Activated B cell treated with CpG ODN at 0.5 μM for 24 hours (primary cell): Measurements from ENCODE around the gene MRPL54. TPM values are rescaled to one million over a fixed set of nuclear protein-coding genes. Genes with fewer than 3 reads are reported as not detected.

Experiments used
- ATAC-seq: fragments of 200-7000 bp; cut with Tn5 transposase; one replicate; pipeline ENCODE4 v1.10.0; 2021; ENCODE audit warnings: low read depth, mild to moderate bottlenecking, moderate library complexity
- CTCF ChIA-PET: fragments of 350-600 bp; sonication (Branson Sonifier 250); formaldehyde crosslinking; loops from one replicate; lab custom pipeline; 2021; ENCODE audit warnings: antibody characterized with exemption; lab: Charles Lee
- POLR2A ChIA-PET: fragments of 350-600 bp; sonication (Branson Sonifier 250); formaldehyde crosslinking; loops from one replicate; lab custom pipeline; 2021; ENCODE audit warnings: antibody characterized with exemption; lab: Charles Lee
- DNase-seq: peaks from one replicate; pipeline ENCODE4 v3.0.0; 2022
- H3K27ac Mint-ChIP-seq: one replicate; pipeline ENCODE4 v1.8.0; 2020; ENCODE audit warnings: mixed read lengths
- H3K27me3 Mint-ChIP-seq: one replicate; pipeline ENCODE4 v1.8.0; 2021; ENCODE audit warnings: mixed read lengths
- H3K36me3 Mint-ChIP-seq: one replicate; pipeline ENCODE4 v1.8.0; 2021; ENCODE audit warnings: low read depth, mixed read lengths
- H3K4me1 Mint-ChIP-seq: one replicate; pipeline ENCODE4 v1.8.0; 2021; ENCODE audit warnings: mixed read lengths
- H3K4me3 Mint-ChIP-seq: one replicate; pipeline ENCODE4 v1.8.0; 2020; ENCODE audit warnings: mild to moderate bottlenecking, mixed read lengths
- H3K9me3 Mint-ChIP-seq: one replicate; pipeline ENCODE4 v1.8.0; 2020; ENCODE audit warnings: mixed read lengths
- intact Hi-C: fragments of 100-400 bp; cut with micrococcal nuclease; formaldehyde crosslinking; loops from one replicate; pipeline ENCODE4 v1.15.1; 2024
- total RNA-seq: library from RNA; stranded (reverse); gene quantifications from 2 replicates; pipeline ENCODE4 v1.2.3, GENCODE V29; 2022
- TF ChIP-seq, protein P1 (sequence below): fragments of 200-600 bp; IDR thresholded peaks from one replicate; pipeline ENCODE4 v1.8.0; 2022; ENCODE audit warnings: antibody characterized with exemption, mild to moderate bottlenecking

The MRPL54 gene
- total RNA-seq, 1 donor from 2014 or later, result 81.2 TPM

DNA sequence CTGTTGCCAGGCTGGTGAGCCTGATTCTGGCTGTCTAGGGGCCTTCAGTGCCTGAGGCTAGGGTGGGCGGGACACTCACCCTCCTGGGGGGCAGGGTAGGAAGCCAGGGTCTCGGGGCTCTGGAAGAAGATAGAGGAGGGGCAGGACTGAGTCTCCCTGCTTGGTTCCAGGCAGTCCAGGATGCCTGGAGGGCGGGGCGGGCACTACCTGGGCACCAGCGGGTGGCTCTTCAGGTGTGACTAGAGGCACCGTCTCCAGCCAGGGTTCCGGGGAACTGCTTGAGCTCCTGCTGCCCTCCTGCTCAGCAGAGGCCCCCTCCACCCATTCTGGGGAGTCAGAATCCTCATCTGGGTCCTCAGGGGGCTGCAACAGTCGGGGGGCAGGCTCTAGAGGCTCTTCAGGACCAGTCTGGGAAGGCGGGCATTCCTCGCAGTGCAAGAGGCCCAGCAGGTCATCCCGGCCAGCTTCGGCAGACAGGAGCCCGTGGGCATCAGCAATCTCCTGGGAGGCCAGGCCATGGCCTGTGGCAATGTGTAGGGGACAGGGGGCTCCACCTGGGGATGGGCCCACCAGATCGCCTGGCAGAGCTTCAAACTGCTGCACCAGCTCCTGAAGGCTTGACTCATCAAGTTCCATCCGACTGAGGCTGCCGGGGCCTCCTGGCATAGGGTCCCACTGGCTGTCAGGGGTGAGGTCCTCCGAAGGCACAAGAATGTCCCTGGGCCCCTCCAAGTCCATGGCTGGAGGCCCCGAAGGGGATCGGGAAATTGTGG lies 2.8 kb upstream of the MRPL54 start:
- H3K4me1 Mint-ChIP-seq, result peaks cover 38% of the 10 kb centered on the region

DNA sequence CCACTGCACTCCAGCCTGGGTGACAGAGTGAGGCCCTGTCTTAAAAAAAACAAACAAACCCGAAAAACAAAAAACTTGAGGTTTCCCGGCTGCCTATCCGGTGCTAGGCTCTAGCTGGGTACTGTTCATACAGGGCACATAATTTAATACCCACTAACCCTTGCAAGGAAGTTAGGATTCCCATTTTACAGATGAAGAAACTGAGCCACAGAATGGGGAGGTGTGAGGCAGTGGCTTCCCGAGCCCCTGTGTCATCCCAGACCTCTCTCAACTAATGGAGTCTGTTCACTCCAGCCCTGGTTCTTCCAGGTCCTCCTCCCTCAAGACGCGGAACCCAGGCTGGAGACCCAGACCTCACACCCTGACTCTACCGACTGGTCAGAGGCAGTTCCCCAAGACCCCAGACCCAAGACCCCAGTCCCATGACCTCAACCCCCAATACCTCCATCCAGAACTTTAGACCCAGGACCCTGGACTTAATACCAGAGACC lies 1.6 kb upstream of the MRPL54 start:
- intact Hi-C loops, result loop anchor here (1.0 to 5.0 kb wide), 11 partner anchors 40 to 1921 kb away; partner anchors contain the start of genes CHAF1A, DAPK3, DPP9 and FZR1
- H3K36me3 Mint-ChIP-seq, result peaks cover 41% of the 10 kb centered on the region
- ChIA-PET POLR2A (interaction anchor here (0.6 to 4.0 kb wide), 8 partner anchors 51 to 1292 kb away, joined by 6 to 84 read pairs (median 10); partner anchors contain the start of genes EEF2, HDGFL2 and YJU2), CTCF (interaction anchor here (0.6 to 3.5 kb wide), 3 partner anchors 26 to 379 kb away, joined by 3 to 27 read pairs (median 5); no protein-coding TSS in a partner anchor)
- H3K9me3 Mint-ChIP-seq, result no peaks in the 10 kb centered on the region
- DNase-seq (no peak), ATAC-seq (no peak)
- H3K4me1 Mint-ChIP-seq, result peaks cover 38% of the 10 kb centered on the region
- TF ChIP-seq, protein P1, sequence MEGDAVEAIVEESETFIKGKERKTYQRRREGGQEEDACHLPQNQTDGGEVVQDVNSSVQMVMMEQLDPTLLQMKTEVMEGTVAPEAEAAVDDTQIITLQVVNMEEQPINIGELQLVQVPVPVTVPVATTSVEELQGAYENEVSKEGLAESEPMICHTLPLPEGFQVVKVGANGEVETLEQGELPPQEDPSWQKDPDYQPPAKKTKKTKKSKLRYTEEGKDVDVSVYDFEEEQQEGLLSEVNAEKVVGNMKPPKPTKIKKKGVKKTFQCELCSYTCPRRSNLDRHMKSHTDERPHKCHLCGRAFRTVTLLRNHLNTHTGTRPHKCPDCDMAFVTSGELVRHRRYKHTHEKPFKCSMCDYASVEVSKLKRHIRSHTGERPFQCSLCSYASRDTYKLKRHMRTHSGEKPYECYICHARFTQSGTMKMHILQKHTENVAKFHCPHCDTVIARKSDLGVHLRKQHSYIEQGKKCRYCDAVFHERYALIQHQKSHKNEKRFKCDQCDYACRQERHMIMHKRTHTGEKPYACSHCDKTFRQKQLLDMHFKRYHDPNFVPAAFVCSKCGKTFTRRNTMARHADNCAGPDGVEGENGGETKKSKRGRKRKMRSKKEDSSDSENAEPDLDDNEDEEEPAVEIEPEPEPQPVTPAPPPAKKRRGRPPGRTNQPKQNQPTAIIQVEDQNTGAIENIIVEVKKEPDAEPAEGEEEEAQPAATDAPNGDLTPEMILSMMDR, result no peak
- H3K27ac Mint-ChIP-seq, result peak overlapping the region; percentile 91
- peak overlapping the region; percentile 92 for H3K4me3 Mint-ChIP-seq
- no peaks in the 10 kb centered on the region for H3K27me3 Mint-ChIP-seq

More for the DNA sequence above, 2.8 kb upstream of the MRPL54 start:
- ATAC-seq (no peak), DNase-seq (no peak)
- CTCF ChIA-PET, result interaction anchor here (1.7 kb wide), 1 partner anchor 62 kb away, joined by 3 read pairs; no protein-coding TSS in a partner anchor
- peaks cover 50% of the 10 kb centered on the region for H3K36me3 Mint-ChIP-seq
- H3K27me3 Mint-ChIP-seq, result no peaks in the 10 kb centered on the region
- intact Hi-C loops, result loop anchor here (2.0 to 5.0 kb wide), 10 partner anchors 39 to 1923 kb away; partner anchors contain the start of genes CHAF1A, DAPK3, DPP9 and FZR1
- no peak overlapping the region for H3K27ac Mint-ChIP-seq
- TF ChIP-seq, protein P1, result no peak
- no peaks in the 10 kb centered on the region for H3K9me3 Mint-ChIP-seq
- POLR2A ChIA-PET, result interaction anchor here (0.5 to 4.0 kb wide), 4 partner anchors 52 to 226 kb away, joined by 4 to 84 read pairs (median 9); partner anchors contain the start of gene EEF2
- no peak overlapping the region for H3K4me3 Mint-ChIP-seq

DNA sequence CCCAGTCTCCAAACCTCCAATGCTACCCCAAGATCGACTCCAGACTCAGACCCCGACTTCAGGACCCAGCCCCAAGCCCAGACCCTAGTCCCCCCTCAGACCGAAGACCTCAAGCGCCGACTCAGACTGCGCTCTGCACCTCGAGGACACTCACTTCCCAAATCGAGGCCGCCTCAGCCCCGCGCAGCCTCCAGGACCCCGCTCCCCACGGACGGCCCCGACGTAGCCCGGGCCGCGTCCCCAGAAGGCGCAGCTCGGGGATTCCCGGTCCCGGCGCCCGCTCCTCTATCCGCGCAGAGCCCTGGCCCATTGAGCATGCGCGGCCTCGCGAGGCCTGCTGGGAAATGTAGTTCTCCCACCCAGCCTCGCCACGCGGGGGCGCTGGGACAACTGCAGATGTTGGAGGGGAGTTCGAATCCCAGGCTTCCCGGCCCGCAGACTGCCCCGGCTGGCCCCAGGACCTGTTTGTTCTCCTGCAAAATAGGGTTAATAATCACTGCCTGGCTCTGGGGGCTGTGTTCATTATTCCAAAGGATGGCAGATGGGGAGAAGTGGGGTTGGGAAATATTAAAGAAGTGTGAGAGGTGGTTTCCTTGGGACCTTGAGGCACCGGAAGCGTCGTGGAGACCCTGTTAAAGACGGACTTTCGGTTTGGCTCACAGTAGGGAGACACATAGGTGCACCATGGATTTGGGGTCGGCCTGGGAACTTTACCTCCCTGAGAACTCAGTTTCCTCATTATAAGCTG lies 926 bp upstream of the MRPL54 start, which contains the start of gene APBA3:
APBA3 (minus strand) TSS at position 311 of the 748 bp plus-strand sequence. CDS start 1,428 bp downstream, outside the sequence.
- ChIA-PET CTCF (interaction anchor here (0.6 to 3.5 kb wide), 8 partner anchors 11 to 378 kb away, joined by 3 to 27 read pairs (median 4); no protein-coding TSS in a partner anchor), POLR2A (interaction anchor here (0.6 to 4.0 kb wide), 22 partner anchors 11 to 1928 kb away, joined by 3 to 84 read pairs (median 7); partner anchors contain the start of genes DAPK3, EEF2, HDGFL2 and MPND)
- H3K36me3 Mint-ChIP-seq, result peaks cover 43% of the 10 kb centered on the region
- H3K27me3 Mint-ChIP-seq, result no peaks in the 10 kb centered on the region
- H3K4me3 Mint-ChIP-seq, result peak within 1 kb of the TSS; percentile 96
- DNase-seq (peak; percentile 98), ATAC-seq (peak; percentile 51)
- intact Hi-C loops, result loop anchor here (1.0 to 5.0 kb wide), 15 partner anchors 41 to 1921 kb away; partner anchors contain the start of genes CHAF1A, DAPK3, DPP9 and FZR1
- H3K9me3 Mint-ChIP-seq, result no peaks in the 10 kb centered on the region
- H3K4me1 Mint-ChIP-seq, result peaks cover 41% of the 10 kb centered on the region
- peak within 1 kb of the TSS; percentile 100 for H3K27ac Mint-ChIP-seq
- TF ChIP-seq, protein P1, result peak; percentile 50

DNA sequence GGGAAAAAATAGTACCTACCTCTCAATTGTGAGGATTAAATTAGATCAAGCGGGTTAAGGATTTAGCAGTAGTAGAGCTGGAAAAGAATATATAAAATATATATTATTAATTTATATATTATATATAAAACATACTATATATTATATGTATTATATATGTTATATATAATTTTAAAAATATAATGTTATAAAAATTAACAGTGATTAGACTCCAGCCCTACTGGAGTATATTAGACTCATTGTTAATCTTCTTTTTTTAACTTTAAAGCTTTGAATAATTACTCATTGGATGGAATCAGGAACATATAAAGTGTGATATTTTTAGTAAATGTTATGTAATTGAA lies 380 bp upstream of the MRPL54 start:
- ChIA-PET CTCF (interaction anchor here (0.8 to 3.5 kb wide), 9 partner anchors 12 to 378 kb away, joined by 3 to 27 read pairs (median 4); no protein-coding TSS in a partner anchor), POLR2A (interaction anchor here (0.5 to 4.0 kb wide), 32 partner anchors 12 to 1928 kb away, joined by 3 to 84 read pairs (median 6); partner anchors contain the start of genes CHAF1A, DAPK3, EEF2 and HDGFL2)
- intact Hi-C loops, result loop anchor here (1.0 to 5.0 kb wide), 13 partner anchors 48 to 1920 kb away; partner anchors contain the start of genes CHAF1A, DAPK3, DPP9 and FZR1
- H3K36me3 Mint-ChIP-seq, result peaks cover 42% of the 10 kb centered on the region
- H3K9me3 Mint-ChIP-seq, result no peaks in the 10 kb centered on the region
- peaks cover 43% of the 10 kb centered on the region for H3K4me1 Mint-ChIP-seq
- ATAC-seq (no peak), DNase-seq (no peak)
- TF ChIP-seq, protein P1, result no peak
- H3K4me3 Mint-ChIP-seq, result peak overlapping the region; percentile 96
- no peaks in the 10 kb centered on the region for H3K27me3 Mint-ChIP-seq
- peak overlapping the region; percentile 100 for H3K27ac Mint-ChIP-seq
